HCT116 (cell line): Measurements from ENCODE around the gene ACY1.

Source experiments
- CEBPB ChIP-seq: IDR thresholded peaks from 2 replicates; pipeline ENCODE4 v1.6.1; 2012; ENCODE audit warnings: low read depth
- CTCF ChIP-seq, 3 experiments: fragments of 200-600 bp in 1 of 3; sonication (generic) in 1 of 3; IDR thresholded peaks in 2 of 3; conservative IDR thresholded peaks in 1 of 3; 2 replicates each; pipeline ENCODE4 v1.5.1; 2012 to 2017; ENCODE audit warnings: low read depth in 2 of 3, low read length in 2 of 3, antibody characterized with exemption in 1 of 3, borderline replicate concordance in 1 of 3, control low read depth in 1 of 3, mild to moderate bottlenecking in 1 of 3, mixed read lengths in 1 of 3, mixed run types in 1 of 3, moderate library complexity in 1 of 3; ENCODE audit not compliant: insufficient read depth in 1 of 3
- EZH2phosphoT487 ChIP-seq: fragments of 200-600 bp; IDR thresholded peaks from 2 replicates; pipeline ENCODE4 v1.6.1; 2018; ENCODE audit warnings: antibody characterized with exemption, borderline replicate concordance
- POLR2A ChIP-seq: IDR thresholded peaks from 2 replicates; pipeline ENCODE4 v1.7.0; 2011; ENCODE audit warnings: borderline replicate concordance; ENCODE audit not compliant: insufficient read depth, insufficient read length; ENCODE audit errors: extremely low read depth
- POLR2AphosphoS5 ChIP-seq: IDR thresholded peaks from 2 replicates; pipeline ENCODE4 v1.6.1; 2011; ENCODE audit warnings: mild to moderate bottlenecking, low read depth, low read length, moderate library complexity
- YY1 ChIP-seq: IDR thresholded peaks from 2 replicates; pipeline ENCODE4 v1.6.1; 2011; ENCODE audit warnings: low read length, low read depth, moderate library complexity, mild to moderate bottlenecking; ENCODE audit not compliant: insufficient replicate concordance; ENCODE audit errors: extremely low read depth
- TF ChIP-seq, protein P1 (sequence below): IDR thresholded peaks from 2 replicates; pipeline ENCODE4 v1.6.1; 2012; ENCODE audit warnings: low read depth

- TF ChIP-seq CTCF (IDR thresholded peaks at IDR 0.05 in 2 of 3, conservative IDR thresholded peaks at IDR 0.05 in 1 of 3; ENCODE audit: borderline replicate concordance in 1 of 3, insufficient read depth in 1 of 3, low read depth in 2 of 3, low read length in 2 of 3), result no peak
- no peak for TF ChIP-seq YY1
- no peak for TF ChIP-seq CEBPB
- TF ChIP-seq POLR2AphosphoS5, result no peak
- no peak for TF ChIP-seq EZH2phosphoT487
- TF ChIP-seq, protein P1, sequence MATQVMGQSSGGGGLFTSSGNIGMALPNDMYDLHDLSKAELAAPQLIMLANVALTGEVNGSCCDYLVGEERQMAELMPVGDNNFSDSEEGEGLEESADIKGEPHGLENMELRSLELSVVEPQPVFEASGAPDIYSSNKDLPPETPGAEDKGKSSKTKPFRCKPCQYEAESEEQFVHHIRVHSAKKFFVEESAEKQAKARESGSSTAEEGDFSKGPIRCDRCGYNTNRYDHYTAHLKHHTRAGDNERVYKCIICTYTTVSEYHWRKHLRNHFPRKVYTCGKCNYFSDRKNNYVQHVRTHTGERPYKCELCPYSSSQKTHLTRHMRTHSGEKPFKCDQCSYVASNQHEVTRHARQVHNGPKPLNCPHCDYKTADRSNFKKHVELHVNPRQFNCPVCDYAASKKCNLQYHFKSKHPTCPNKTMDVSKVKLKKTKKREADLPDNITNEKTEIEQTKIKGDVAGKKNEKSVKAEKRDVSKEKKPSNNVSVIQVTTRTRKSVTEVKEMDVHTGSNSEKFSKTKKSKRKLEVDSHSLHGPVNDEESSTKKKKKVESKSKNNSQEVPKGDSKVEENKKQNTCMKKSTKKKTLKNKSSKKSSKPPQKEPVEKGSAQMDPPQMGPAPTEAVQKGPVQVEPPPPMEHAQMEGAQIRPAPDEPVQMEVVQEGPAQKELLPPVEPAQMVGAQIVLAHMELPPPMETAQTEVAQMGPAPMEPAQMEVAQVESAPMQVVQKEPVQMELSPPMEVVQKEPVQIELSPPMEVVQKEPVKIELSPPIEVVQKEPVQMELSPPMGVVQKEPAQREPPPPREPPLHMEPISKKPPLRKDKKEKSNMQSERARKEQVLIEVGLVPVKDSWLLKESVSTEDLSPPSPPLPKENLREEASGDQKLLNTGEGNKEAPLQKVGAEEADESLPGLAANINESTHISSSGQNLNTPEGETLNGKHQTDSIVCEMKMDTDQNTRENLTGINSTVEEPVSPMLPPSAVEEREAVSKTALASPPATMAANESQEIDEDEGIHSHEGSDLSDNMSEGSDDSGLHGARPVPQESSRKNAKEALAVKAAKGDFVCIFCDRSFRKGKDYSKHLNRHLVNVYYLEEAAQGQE, result no peak
- TF ChIP-seq POLR2A, result no peak
Observed at GRCh38 chr3:51960386-51960785, 22.9 kb upstream of the ACY1 start.
